Measurements from ENCODE around the gene TBR1.

TBR1 gene

GRCh38 chr2:161426922-161427663, 11.0 kb downstream of the TBR1 start:
- TF ChIP-seq CTCF (conservative IDR thresholded peaks at IDR 0.05; ENCODE audit: control insufficient read depth, insufficient read depth, low read depth, low read length): no peak
- peak; percentile 53 for DNase-seq (ENCODE audit: low read depth)
- peak overlapping the region; percentile 23 for H3K4me3 ChIP-seq (ENCODE audit: control insufficient read depth, low read depth, low read length)

- no peak for DNase-seq (ENCODE audit: low read depth)
- TF ChIP-seq CTCF (conservative IDR thresholded peaks at IDR 0.05; ENCODE audit: control insufficient read depth, insufficient read depth, low read depth, low read length): no peak
- H3K4me3 ChIP-seq (ENCODE audit: control insufficient read depth, low read depth, low read length): no peak overlapping the region
Measured at GRCh38 chr2:161427664-161428587, 11.8 kb downstream of the TBR1 start.

GRCh38 chr2:161430386-161430785, 14.3 kb downstream of the TBR1 start:
- no peak for DNase-seq (ENCODE audit: low read depth)
- no peak for TF ChIP-seq CTCF (conservative IDR thresholded peaks at IDR 0.05; ENCODE audit: control insufficient read depth, insufficient read depth, low read depth, low read length)
- no peak overlapping the region for H3K4me3 ChIP-seq (ENCODE audit: control insufficient read depth, low read depth, low read length)

- H3K4me3 ChIP-seq (ENCODE audit: control insufficient read depth, low read depth, low read length): no peak overlapping the region
- no peak for TF ChIP-seq CTCF (conservative IDR thresholded peaks at IDR 0.05; ENCODE audit: control insufficient read depth, insufficient read depth, low read depth, low read length)
- no peak for DNase-seq (ENCODE audit: low read depth)
Measured at GRCh38 chr2:161432107-161432506, 16.0 kb downstream of the TBR1 start.

- no peak for DNase-seq (ENCODE audit: low read depth)
- H3K4me3 ChIP-seq (ENCODE audit: control insufficient read depth, low read depth, low read length): no peak overlapping the region
- TF ChIP-seq CTCF (conservative IDR thresholded peaks at IDR 0.05; ENCODE audit: control insufficient read depth, insufficient read depth, low read depth, low read length): no peak
Measured at GRCh38 chr2:161434118-161434517, 18.0 kb downstream of the TBR1 start.

GRCh38 chr2:161436411-161436810, 20.3 kb downstream of the TBR1 start:
- H3K4me3 ChIP-seq (ENCODE audit: control insufficient read depth, low read depth, low read length): no peak overlapping the region
- peak; percentile 93 for DNase-seq (ENCODE audit: low read depth)
- TF ChIP-seq CTCF (conservative IDR thresholded peaks at IDR 0.05; ENCODE audit: control insufficient read depth, insufficient read depth, low read depth, low read length): no peak
